ENCODE measurements around the gene LEF1. TPM values are rescaled to one million over a fixed set of nuclear protein-coding genes. Genes with fewer than 3 reads are reported as not detected.
A peak's percentile ranks its signal among the peaks of the same experiment; 100 is the strongest.

The LEF1 gene
- 72.4 to 76.8 TPM (median 76.6 TPM) in 3 replicates for total RNA-seq

GRCh38 chr4:108168671-108169523, at the start of gene LEF1:
TSS of gene LEF1 (minus strand) at chr4:108168932. CDS start at chr4:108167767, 1,165 bp downstream.
- Mint-ChIP-seq H3K27ac (peak within 1 kb of the TSS; percentile 96), H3K4me1 (peaks cover 60% of the 10 kb centered on the region)

DNA sequence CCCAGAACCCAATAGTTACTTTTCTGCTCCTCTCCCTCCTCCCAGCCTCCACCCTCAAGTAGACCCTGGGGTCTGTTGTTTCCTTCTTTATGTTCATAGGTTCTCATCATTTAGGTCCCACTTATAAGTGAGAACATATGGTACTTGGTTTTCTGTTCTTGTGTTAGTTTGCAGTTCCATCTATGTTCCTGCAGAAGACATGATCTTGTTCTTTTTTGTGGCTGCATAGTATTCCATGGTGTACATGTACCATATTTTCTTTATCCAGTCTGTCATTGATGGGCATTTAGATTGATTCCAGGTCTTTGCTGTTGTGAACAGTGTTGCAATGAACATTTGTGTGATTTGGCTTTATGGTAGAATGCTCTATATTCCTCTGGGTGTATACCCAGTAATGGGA, 47.8 kb upstream of the LEF1 start:
- H3K4me1 Mint-ChIP-seq: peaks cover 13% of the 10 kb centered on the region
- H3K36me3 Mint-ChIP-seq: no peaks in the 10 kb centered on the region
- no peak overlapping the region for H3K4me3 Mint-ChIP-seq
- H3K27ac Mint-ChIP-seq: no peak overlapping the region
- no peak for DNase-seq (ENCODE audit: low spot score in 2 of 2, unreplicated experiment in 2 of 2)
- TF ChIP-seq, protein P1, sequence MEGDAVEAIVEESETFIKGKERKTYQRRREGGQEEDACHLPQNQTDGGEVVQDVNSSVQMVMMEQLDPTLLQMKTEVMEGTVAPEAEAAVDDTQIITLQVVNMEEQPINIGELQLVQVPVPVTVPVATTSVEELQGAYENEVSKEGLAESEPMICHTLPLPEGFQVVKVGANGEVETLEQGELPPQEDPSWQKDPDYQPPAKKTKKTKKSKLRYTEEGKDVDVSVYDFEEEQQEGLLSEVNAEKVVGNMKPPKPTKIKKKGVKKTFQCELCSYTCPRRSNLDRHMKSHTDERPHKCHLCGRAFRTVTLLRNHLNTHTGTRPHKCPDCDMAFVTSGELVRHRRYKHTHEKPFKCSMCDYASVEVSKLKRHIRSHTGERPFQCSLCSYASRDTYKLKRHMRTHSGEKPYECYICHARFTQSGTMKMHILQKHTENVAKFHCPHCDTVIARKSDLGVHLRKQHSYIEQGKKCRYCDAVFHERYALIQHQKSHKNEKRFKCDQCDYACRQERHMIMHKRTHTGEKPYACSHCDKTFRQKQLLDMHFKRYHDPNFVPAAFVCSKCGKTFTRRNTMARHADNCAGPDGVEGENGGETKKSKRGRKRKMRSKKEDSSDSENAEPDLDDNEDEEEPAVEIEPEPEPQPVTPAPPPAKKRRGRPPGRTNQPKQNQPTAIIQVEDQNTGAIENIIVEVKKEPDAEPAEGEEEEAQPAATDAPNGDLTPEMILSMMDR (IDR thresholded peaks at IDR 0.05; ENCODE audit: unreplicated experiment): no peak
- H3K27me3 Mint-ChIP-seq (ENCODE audit: low read depth): no peaks in the 10 kb centered on the region
- no peaks in the 10 kb centered on the region for H3K9me3 Mint-ChIP-seq

More at GRCh38 chr4:108168671-108169523, at the start of gene LEF1:
- peak; percentile 71 to 86 for DNase-seq (ENCODE audit: low spot score in 2 of 2, unreplicated experiment in 2 of 2)
- H3K4me3 Mint-ChIP-seq: peak within 1 kb of the TSS; percentile 99
- H3K9me3 Mint-ChIP-seq: no peaks in the 10 kb centered on the region
- H3K36me3 Mint-ChIP-seq: no peaks in the 10 kb centered on the region
- TF ChIP-seq, protein P1 (IDR thresholded peaks at IDR 0.05; ENCODE audit: unreplicated experiment): no peak
- H3K27me3 Mint-ChIP-seq (ENCODE audit: low read depth): peaks cover 26% of the 10 kb centered on the region

- no peak overlapping the region for H3K4me3 Mint-ChIP-seq
- no peaks in the 10 kb centered on the region for H3K27me3 Mint-ChIP-seq (ENCODE audit: low read depth)
- H3K4me1 Mint-ChIP-seq: peaks cover 18% of the 10 kb centered on the region
- DNase-seq (ENCODE audit: low spot score in 2 of 2, unreplicated experiment in 2 of 2): no peak
- TF ChIP-seq, protein P1 (IDR thresholded peaks at IDR 0.05; ENCODE audit: unreplicated experiment): no peak
- no peaks in the 10 kb centered on the region for H3K9me3 Mint-ChIP-seq
- no peaks in the 10 kb centered on the region for H3K36me3 Mint-ChIP-seq
- no peak overlapping the region for H3K27ac Mint-ChIP-seq
These were observed 46.3 kb upstream of the LEF1 start for GRCh38 chr4:108215055-108215454.

DNA sequence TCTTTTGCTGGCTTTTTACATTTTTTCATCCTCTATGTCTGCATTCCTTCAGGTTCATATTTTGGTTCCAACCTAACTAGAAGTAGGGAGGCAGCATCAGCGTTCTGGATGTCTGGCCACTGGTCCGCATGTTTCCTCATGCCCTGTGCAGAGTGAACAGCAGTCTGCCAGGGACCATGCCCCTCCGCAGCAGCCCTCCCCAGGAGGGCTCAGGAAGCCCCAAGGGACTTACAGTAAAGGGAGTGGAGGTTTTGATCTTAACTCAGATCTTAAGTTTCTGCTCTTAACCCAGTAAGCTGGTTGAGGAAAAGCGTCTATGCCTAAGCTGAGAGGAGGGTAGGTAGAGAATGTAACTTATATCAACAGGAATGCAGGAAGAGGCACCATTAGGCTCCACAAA, 45.0 kb upstream of the LEF1 start:
- no peaks in the 10 kb centered on the region for H3K36me3 Mint-ChIP-seq
- no peaks in the 10 kb centered on the region for H3K27me3 Mint-ChIP-seq (ENCODE audit: low read depth)
- no peak overlapping the region for H3K27ac Mint-ChIP-seq
- DNase-seq (ENCODE audit: low spot score in 2 of 2, unreplicated experiment in 2 of 2): no peak
- H3K9me3 Mint-ChIP-seq: no peaks in the 10 kb centered on the region
- H3K4me1 Mint-ChIP-seq: peaks cover 13% of the 10 kb centered on the region
- no peak overlapping the region for H3K4me3 Mint-ChIP-seq
- TF ChIP-seq, protein P1 (IDR thresholded peaks at IDR 0.05; ENCODE audit: unreplicated experiment): no peak

GRCh38 chr4:108213308-108213707, 44.6 kb upstream of the LEF1 start:
- DNase-seq (ENCODE audit: low spot score in 2 of 2, unreplicated experiment in 2 of 2): no peak
- Mint-ChIP-seq H3K4me3 (no peak overlapping the region), H3K27ac (no peak overlapping the region), H3K27me3 (ENCODE audit: low read depth) (no peaks in the 10 kb centered on the region), H3K9me3 (no peaks in the 10 kb centered on the region), H3K36me3 (no peaks in the 10 kb centered on the region), H3K4me1 (peaks cover 10% of the 10 kb centered on the region)
- TF ChIP-seq, protein P1 (IDR thresholded peaks at IDR 0.05; ENCODE audit: unreplicated experiment): no peak

Data from mesothelial cell of epicardium (in vitro differentiated cells).